NCI-H146 treated with DMSO at 0.1 percent for 48 hours (cell line): ENCODE data around the gene ZNF518A.
"Not testable (repeated sequence)": the region's sequence is repeated elsewhere in the genome, so short reads cannot be mapped to it uniquely, and the experiment has no call there.

Source experiments
- DNase-seq: peaks from one replicate; lab custom pipeline; 2025; ENCODE audit not compliant: unreplicated experiment; lab: John Stamatoyannopoulos, UW

Gene ZNF518A

GRCh38 chr10:96136810-96137209 is 6.7 kb downstream of the ZNF518A start:
- DNase-seq, result no peak

GRCh38 chr10:96137567-96137966 is 7.5 kb downstream of the ZNF518A start:
- DNase-seq, result no peak

GRCh38 chr10:96138102-96138501 is 8.0 kb downstream of the ZNF518A start:
- DNase-seq, result no peak

- no peak for DNase-seq
These were observed 22.3 kb downstream of the ZNF518A start for GRCh38 chr10:96152437-96152836.

- DNase-seq, result no peak
These were observed 23.0 kb downstream of the ZNF518A start for GRCh38 chr10:96153070-96153469.

- DNase-seq, result no peak
These were observed 35.6 kb downstream of the ZNF518A start for GRCh38 chr10:96165726-96166125.

GRCh38 chr10:96168546-96168945 is 38.4 kb downstream of the ZNF518A start:
- no peak for DNase-seq

GRCh38 chr10:96170230-96170629 is 40.1 kb downstream of the ZNF518A start:
- no peak for DNase-seq

GRCh38 chr10:96172666-96173065 is 42.6 kb downstream of the ZNF518A start:
- DNase-seq, result no peak

- no peak for DNase-seq
These were observed 46.9 kb downstream of the ZNF518A start for GRCh38 chr10:96176985-96177384.

GRCh38 chr10:96188421-96188820 is 58.3 kb downstream of the ZNF518A start:
- DNase-seq, result no peak

GRCh38 chr10:96188916-96189315 is 58.8 kb downstream of the ZNF518A start:
- no peak for DNase-seq

- DNase-seq, result not testable (repeated sequence)
These were observed 59.4 kb downstream of the ZNF518A start for GRCh38 chr10:96189505-96189904.

GRCh38 chr10:96201525-96201924 is 71.4 kb downstream of the ZNF518A start:
- no peak for DNase-seq

- DNase-seq, result no peak
These were observed 75.5 kb downstream of the ZNF518A start for GRCh38 chr10:96205580-96205979.

GRCh38 chr10:96208271-96208670 is 78.2 kb downstream of the ZNF518A start:
- no peak for DNase-seq

- DNase-seq, result no peak
These were observed 78.8 kb downstream of the ZNF518A start for GRCh38 chr10:96208946-96209345.

- DNase-seq, result no peak
These were observed 81.7 kb downstream of the ZNF518A start for GRCh38 chr10:96211764-96212163.

- DNase-seq, result no peak
These were observed 82.8 kb downstream of the ZNF518A start for GRCh38 chr10:96212911-96213310.
